ENCODE measurements around the gene RESF1.

RESF1 gene

DNA sequence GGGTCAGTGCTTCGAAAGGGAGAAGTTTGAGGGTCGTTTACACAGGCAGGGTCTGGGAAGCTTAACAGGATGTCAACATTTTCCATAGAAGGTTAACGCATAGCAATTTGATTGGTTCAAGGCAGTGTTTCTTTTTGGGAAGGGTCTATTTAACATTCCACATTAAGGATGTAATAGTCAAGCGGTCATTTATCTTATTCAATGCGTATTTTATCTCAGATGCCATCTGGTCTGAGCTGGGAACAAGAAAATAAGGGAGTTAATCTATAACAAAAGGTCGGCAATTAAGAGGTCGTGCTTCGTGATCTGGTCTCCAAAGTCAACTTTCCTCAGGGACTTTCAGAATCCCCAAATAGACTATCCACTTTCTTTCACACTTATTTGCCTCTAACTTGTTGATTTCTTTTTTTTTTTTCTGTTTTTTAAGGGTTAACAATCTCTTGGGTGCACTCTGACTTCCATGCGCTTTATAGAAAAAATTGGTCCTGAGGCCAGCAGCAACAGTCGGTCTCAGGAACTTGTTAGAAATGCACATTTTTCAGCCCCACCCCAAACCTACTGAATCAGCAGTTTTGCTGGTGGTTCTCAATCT, 550 bp upstream of the RESF1 start:
- DNase-seq (ENCODE audit: low read depth) = no peak

- DNase-seq (ENCODE audit: low read depth) = peak; percentile 54
Observed at GRCh38 chr12:31959701-31960391, 631 bp downstream of the RESF1 start.

- DNase-seq (ENCODE audit: low read depth) = no peak
Observed at GRCh38 chr12:31961137-31961536, 1.9 kb downstream of the RESF1 start.

GRCh38 chr12:31962076-31962475, 2.9 kb downstream of the RESF1 start:
- DNase-seq (ENCODE audit: low read depth) = no peak

GRCh38 chr12:31964280-31964679, 5.1 kb downstream of the RESF1 start:
- no peak for DNase-seq (ENCODE audit: low read depth)

- DNase-seq (ENCODE audit: low read depth) = no peak
Observed at GRCh38 chr12:31965090-31965489, 5.9 kb downstream of the RESF1 start.

DNA sequence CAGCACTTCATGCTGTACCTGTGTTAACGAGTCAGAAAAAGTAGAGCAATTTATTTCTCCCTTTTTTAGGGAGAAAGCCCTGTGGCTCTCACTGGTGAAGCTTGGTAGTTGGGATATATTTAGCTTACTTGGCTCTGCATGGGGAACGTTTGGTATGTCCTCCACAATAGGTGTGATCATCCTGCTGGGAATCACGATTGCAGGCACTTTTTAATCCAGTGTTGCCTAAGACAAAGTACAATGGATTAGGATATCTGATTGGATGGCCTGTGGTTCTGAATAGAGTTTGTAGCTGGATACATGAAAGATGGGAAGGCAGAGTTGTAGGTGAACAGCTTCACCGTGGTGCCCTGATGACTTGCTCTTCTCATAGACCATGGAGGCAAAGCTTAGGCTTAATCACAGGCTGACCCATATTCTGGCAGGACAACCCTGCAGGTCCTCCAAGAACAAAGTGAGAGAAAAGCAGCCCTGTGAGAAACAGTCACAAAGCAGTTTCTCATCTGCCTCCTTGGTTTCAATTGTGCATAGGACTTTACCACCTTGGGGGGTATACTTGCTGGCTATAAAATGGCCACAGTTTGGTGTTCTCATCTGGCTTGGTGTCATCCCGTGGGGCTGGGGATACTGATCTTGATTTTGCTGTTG, 7.5 kb downstream of the RESF1 start:
- no peak for DNase-seq (ENCODE audit: low read depth)

- no peak for DNase-seq (ENCODE audit: low read depth)
Observed at GRCh38 chr12:31967539-31967938, 8.3 kb downstream of the RESF1 start.

DNA sequence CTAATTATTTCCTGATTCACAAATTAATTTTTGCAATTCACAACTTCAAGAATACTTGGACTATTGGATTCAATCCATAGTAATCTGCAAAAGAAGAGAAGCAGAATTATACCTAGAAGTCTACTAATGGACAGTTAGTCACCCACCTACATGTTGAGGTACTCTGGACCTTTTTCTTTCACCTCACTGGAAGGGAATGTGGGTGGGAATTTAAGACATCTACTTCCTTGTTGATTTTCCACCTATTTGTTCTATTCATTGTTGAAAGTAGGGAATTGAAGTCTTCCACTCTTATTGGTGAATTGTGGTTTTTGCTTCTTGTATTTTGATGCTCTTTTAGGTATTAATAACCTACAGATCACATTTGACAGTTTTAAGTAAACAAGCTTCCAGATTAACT, 11.0 kb downstream of the RESF1 start:
- no peak for DNase-seq (ENCODE audit: low read depth)

DNA sequence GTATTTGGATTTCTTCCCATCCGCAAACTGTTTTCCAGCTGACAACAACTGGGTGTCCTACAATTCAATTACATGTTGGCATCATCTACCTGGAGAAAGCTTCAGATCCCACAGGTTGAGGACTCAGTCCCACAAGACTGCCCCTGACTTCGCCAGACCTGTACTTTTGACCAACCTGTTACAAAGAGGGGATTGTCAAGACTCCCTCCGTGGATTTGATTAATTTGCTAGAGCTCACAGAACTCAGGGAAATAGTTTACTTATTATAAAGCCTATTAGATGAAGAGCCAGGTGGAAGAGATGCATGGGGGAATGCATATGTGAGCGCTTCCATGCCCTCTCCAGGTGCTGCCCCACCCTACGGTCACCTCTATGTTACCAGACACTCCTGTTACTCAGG, 14.6 kb downstream of the RESF1 start:
- DNase-seq (ENCODE audit: low read depth) = no peak

DNA sequence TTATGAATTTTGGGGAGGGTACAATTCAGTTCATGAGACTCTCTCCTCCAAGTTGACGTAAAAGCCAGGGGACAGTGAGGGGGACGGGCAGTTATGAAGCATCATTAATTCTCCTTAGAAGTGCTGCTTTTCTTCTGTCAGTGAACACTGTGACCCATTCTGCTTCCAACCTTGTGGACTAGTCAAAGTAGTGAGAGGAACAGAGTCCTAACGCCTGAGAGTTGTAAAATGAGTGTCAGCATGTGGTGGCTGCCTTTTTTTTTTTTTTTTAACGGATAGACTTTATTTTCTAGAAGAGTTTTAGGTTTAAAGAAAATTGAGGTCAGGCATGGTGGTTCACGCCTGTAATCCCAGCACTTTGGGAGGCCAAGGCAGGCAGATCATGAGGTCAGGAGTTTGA, 15.5 kb downstream of the RESF1 start:
- no peak for DNase-seq (ENCODE audit: low read depth)

GRCh38 chr12:31984806-31985591, 25.8 kb downstream of the RESF1 start:
- DNase-seq (ENCODE audit: low read depth) = no peak

DNA sequence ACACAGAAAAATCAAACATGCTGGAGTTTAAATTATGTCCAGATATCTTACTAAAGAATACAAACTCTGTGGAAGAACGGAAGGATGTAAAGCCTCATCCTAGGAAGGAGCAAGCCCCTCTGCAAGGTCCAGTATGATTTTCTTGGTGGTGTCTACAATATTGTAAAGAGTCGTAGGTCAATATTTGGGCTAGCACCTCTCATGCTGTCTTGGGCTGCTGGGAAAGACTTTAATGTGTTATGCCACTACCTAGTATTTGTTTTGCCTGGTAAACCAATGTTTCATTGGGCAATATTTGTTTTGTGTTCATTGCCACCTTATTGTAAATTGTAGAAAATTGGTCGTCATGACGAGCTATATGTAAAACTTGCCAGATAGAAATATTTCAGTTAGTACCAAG, 26.6 kb downstream of the RESF1 start:
- DNase-seq (ENCODE audit: low read depth) = no peak

DNA sequence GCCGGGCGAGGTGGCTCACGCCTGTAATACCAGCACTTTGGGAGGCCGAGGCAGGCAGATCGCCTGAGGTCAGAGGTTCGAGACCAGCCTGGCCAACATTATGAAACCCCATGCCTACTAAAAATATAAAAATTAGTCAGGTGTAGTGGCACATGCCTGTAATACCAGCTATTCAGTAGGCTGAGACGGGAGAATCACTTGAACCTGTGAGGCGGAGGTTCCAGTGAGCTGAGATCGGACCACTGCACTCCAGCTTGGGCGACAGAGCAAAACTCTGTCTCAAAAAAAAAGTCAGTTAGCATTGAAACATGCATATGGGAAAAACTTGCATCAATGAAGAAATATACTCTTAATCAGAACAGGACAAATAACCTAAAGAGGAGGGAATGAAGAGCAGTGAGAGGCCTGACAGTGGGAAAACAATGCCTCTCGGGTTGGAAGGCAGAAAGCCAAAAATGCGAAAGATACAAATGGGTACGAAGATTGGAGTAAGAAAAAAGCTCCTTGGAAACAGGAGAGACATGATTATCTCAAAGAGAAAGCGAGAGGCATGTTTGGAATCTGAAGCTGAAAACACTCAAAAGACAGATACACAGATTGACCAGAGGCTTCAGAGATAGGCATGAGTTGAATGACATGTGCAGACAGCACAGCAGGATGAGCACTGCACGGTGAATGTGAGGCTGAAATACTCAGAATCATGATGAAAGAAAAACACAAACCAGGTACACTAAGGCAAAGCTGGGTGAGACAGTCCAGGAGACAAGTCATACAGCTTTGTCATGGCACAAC, 30.6 kb downstream of the RESF1 start:
- DNase-seq (ENCODE audit: low read depth) = no peak

DNA sequence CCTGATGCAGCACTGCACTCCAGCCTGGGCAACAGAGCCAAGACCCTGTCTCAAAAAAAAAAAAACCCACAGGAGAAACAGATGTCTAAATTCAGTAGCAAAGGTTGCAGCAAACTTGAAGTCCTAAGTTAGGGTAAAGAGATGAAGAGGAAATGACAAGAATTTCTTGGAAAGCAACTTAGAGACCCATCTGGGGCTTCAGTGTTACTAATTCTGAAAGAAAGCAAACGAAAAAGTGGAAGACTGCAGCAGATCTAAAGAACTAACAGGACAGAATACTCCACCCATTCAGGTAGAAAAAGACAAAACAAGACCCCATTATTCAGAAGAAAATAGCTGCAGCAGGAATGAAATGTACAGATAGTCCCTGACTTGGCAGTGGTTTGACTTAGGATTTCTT, 31.9 kb downstream of the RESF1 start:
- DNase-seq (ENCODE audit: low read depth) = no peak

DNA sequence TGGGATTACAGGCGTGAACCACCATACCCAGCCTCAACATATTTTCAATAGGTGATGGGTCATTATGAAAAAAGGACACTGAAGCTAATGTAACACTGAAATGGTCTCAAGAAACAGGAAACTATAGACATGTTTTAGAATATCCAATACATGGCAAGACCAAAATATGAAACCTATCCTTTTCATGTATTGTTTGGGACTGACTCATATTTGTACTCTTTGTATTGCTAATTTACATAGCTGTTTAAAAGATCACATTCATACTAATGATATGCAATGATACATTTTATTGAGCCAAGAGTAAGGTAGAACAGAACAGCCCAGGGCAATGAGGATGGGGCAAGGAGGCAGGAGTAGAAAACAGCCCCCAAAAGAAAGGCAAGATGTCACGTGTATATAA, 32.6 kb downstream of the RESF1 start:
- no peak for DNase-seq (ENCODE audit: low read depth)

DNA sequence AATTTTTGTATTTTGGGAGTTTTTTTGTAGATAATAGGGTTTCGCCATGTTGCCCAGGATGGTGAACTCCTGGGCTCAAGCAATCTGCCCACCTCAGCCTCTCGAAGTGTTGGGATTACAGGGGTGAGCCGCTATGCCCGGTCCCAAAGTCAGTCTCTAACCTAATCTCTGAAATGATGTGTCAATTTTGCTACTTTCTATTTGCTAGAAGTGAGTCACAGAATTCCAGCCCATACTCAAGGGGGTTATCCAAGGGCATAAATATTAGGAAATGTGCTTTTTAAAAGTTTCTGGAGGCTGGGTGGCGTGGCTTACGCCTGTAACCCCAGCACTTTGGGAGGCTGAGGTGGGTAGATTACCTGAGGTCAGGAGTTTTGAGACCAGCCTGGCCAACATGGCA, 40.5 kb downstream of the RESF1 start:
- DNase-seq (ENCODE audit: low read depth) = no peak

DNA sequence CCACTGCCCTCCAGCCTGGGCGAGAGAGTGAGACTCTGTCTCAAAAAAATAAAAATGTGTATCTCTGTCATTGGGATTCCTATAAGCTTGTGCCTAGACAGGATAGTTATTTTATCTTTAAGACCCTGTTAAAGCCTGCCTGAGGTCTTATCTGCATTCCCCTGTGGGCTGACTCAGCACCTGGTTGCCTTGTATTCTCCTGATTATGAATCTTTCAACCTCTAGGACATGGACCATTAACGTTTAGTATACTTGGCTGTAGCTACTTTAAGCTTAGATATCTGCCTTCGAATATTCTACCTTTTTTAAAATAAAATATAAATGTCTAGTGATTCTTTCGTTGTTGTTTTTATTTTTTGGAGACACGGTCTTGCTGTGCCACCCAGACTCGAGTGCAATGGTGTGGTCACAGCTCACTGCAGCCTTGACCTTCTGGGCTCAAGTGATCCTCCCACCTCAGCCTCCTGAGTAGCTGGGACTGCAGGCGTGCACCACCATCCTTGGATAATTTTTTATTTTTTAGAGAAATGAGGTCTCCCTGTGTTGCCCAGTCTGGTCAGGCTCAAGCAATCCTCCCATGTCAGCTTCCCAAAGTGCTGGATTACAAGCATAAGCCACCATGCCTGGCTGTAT, 41.3 kb downstream of the RESF1 start:
- DNase-seq (ENCODE audit: low read depth) = no peak

GRCh38 chr12:32002848-32003493, 43.8 kb downstream of the RESF1 start:
- DNase-seq (ENCODE audit: low read depth) = no peak

DNA sequence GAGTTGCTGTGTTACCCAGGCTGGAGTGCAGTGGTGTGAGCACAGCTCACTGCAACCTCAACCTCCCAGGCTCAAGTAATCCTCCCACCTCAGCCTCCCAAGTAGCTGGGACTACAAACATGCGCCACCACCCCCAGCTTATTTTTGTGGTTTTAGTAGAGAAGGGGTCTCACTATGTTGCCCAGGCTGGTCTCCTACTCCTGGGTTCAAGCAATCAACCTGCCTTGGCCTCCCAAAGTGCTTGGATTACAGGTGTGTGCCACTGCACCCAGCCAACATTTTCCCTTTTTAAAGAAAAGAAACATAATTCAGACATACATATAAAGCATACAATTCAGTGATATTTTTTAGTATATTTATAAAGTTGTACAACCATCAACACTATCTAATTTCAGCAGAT, 44.4 kb downstream of the RESF1 start:
- DNase-seq (ENCODE audit: low read depth) = no peak

DNA sequence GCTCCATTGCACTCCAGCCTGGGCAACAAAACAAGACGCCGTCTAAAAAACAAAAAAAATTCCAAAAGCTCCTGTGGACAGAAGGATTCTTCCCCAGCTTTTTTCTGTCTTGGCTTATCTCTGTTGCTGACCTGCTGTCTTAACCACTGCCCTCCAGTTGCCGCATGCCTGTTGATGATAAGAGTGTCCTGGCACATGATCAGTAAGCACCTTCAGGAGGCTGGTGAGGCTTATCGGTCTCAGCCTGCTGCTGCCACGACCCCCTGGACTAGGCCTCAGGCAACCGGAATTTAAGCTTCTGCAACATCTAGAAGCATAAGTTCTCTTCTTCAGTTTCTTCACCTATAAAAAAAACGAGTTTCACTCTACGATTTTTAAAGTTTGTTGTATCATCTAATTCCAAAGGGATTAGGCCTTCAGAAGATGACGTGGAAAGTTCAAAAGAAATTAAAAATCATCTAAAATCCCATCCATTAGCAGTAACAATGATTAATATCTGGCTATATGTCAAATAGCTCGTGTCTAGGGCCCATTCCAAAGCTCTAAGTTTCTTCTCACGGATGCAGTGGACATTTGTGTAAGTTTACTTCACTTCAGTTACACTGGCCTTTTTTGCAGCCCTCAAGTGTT, 46.4 kb downstream of the RESF1 start:
- DNase-seq (ENCODE audit: low read depth) = no peak
